Fibroblast of lung (primary cell): ENCODE measurements around the gene ANKZF1.

Source experiments
- EZH2 ChIP-seq: IDR thresholded peaks from 2 replicates; pipeline ENCODE4 v1.5.1; 2012; ENCODE audit warnings: low read length, control low read depth, mild to moderate bottlenecking; ENCODE audit errors: missing control alignments
- TF ChIP-seq, protein P1 (sequence below), 2 donors: IDR thresholded peaks in 1 of 2; conservative IDR thresholded peaks in 1 of 2; 1 replicate in 1 of 2; 2 replicates in 1 of 2; pipeline ENCODE4 v1.5.1; 2011 to 2012; ENCODE audit warnings: low read length in 2 of 2, control low read depth in 1 of 2, inconsistent platforms in 1 of 2, low read depth in 1 of 2, mild to moderate bottlenecking in 1 of 2

DNA sequence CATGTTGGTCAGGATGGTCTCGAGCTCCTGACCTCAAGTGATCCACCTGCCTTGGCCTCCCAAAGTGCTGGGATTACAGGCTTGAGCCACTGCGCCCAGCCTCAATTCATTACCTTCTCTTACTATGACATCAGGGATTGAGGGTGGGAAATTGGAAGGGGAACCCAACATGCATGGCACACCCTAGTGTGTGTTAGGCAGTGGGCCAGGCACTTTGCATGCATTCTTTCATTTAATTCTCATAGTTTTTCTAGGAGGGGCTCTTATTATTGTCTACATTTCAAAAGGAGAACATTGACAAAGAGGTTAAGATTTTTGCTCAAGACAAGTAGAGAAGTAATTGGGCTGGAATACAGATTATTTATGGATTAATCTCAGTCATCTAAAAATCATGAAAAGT lies 38.7 kb downstream of the ANKZF1 start:
- TF ChIP-seq, protein P1, sequence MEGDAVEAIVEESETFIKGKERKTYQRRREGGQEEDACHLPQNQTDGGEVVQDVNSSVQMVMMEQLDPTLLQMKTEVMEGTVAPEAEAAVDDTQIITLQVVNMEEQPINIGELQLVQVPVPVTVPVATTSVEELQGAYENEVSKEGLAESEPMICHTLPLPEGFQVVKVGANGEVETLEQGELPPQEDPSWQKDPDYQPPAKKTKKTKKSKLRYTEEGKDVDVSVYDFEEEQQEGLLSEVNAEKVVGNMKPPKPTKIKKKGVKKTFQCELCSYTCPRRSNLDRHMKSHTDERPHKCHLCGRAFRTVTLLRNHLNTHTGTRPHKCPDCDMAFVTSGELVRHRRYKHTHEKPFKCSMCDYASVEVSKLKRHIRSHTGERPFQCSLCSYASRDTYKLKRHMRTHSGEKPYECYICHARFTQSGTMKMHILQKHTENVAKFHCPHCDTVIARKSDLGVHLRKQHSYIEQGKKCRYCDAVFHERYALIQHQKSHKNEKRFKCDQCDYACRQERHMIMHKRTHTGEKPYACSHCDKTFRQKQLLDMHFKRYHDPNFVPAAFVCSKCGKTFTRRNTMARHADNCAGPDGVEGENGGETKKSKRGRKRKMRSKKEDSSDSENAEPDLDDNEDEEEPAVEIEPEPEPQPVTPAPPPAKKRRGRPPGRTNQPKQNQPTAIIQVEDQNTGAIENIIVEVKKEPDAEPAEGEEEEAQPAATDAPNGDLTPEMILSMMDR (conservative IDR thresholded peaks at IDR 0.05 in 1 of 2, IDR thresholded peaks at IDR 0.05 in 1 of 2; ENCODE audit: low read depth in 1 of 2, low read length in 2 of 2) = no peak
- no peak for TF ChIP-seq EZH2
